Measurements from ENCODE around the gene MAN1A2. TPM values are rescaled to one million over a fixed set of nuclear protein-coding genes. Genes with fewer than 3 reads are reported as not detected.
"Not testable (repeated sequence)": the region's sequence is repeated elsewhere in the genome, so short reads cannot be mapped to it uniquely, and the experiment has no call there.

The MAN1A2 gene
- total RNA-seq, 1 donor, result 43.7 TPM

DNA sequence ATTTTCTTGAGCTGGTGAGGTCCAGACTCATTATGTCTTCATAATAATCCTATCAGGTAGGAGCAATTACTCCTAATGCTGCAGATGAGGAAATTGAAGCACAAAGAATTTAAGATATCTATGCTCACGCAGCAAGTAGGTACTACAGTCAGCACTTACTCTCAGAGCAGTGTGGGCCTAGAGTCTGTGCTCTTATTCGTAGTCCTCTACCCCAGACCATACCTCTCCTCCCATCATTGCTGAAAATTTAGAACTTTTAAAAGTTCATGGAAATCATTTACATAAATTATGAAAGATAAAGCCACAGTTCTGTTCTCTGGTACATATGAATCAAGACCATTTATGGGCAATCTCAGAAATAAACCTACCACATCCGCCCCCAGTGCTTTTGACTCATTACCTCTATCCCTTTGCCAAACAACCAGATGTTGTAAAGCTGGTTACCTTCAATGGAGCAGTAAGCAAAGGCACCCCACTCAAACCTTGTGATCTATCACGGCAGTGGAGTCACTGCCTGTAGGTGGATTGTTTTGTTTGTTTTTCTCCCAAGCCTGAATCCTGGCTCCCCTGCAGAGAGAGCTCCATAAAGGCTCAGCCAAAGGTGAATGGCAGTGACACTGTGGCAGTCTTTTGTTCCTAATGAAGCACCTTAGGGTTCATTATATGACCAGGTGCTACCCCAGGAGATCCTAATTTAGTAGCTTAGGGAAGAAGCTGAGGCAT is 20.9 kb upstream of the MAN1A2 start:
- no peak for TF ChIP-seq CTCF (IDR thresholded peaks at IDR 0.05; ENCODE audit: insufficient read depth, low read length)
- no peak for DNase-seq (ENCODE audit: low read depth)
- H3K4me3 ChIP-seq (ENCODE audit: low read depth, low read length), result no peak overlapping the region

GRCh38 chr1:117347907-117348306 is 19.3 kb upstream of the MAN1A2 start:
- H3K4me3 ChIP-seq (ENCODE audit: low read depth, low read length), result no peak overlapping the region
- DNase-seq (ENCODE audit: low read depth), result no peak
- no peak for TF ChIP-seq CTCF (IDR thresholded peaks at IDR 0.05; ENCODE audit: insufficient read depth, low read length)

DNA sequence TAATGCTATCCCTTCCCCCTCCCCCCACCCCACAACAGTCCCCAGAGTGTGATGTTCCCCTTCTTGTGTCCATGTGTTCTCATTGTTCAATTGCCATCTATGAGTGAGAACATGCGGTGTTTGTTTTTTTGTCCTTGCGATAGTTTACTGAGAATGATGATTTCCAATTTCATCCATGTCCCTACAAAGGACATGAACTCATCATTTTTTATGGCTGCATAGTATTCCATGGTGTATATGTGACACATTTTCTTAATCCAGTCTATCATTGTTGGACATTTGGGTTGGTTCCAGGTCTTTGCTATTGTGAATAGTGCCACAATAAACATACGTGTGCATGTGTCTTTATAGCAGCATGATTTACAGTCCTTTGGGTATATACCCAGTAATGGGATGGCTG is 14.6 kb upstream of the MAN1A2 start:
- not testable (repeated sequence) for H3K4me3 ChIP-seq (ENCODE audit: low read depth, low read length); DNase-seq (ENCODE audit: low read depth)

- not testable (repeated sequence) for DNase-seq (ENCODE audit: low read depth); H3K4me3 ChIP-seq (ENCODE audit: low read depth, low read length)
These were observed 9.2 kb upstream of the MAN1A2 start for GRCh38 chr1:117357833-117358603.

DNA sequence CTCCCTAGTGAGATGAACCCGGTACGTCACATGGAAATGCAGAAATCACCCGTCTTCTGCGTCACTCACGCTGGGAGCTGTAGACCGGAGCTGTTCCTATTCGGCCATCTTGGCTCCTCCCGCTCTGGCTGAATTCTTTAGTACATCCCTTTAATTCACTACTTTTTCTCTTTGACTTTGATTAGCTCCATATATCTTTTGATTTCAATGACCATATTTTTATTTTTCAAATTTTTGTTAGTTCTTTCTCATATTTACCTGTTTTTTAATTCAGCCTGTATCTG is 8.7 kb upstream of the MAN1A2 start:
- not testable (repeated sequence) for H3K4me3 ChIP-seq (ENCODE audit: low read depth, low read length); DNase-seq (ENCODE audit: low read depth)

DNA sequence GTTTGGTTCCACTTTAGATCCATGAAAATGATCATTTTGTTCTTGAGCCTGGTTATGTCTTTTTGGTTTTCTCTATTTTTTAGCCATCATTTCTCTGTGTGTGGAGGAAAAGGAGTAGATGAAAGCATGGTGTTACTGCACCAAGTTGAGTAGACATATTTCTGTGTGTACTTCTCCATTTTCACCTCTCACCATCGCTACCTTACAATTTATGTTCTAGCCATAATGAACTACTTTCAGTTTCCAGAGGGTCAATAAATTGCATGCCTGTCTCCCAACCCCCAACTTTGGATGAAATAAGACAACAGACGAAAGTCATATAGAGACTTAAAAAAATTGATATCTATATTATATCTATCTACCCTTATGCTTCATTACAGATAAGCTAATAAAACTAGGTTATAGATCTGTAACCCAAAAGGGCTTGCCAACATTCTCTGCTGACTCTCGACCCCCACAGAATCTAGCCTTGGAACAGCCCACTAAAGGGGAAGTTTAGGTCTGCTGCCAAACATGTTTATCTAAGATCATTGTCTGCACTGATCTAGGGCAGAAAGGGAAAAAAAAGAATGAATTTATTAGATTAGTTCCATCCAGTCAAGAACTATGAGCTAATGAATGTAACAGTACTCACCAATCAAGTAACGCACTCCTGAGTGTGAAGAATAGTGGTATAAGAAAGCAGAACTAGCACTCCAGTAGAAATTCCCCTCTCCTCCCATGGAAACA is 7.5 kb upstream of the MAN1A2 start:
- no peak for TF ChIP-seq CTCF (IDR thresholded peaks at IDR 0.05; ENCODE audit: insufficient read depth, low read length)
- no peak overlapping the region for H3K4me3 ChIP-seq (ENCODE audit: low read depth, low read length)
- DNase-seq (ENCODE audit: low read depth), result no peak

GRCh38 chr1:117362986-117363385 is 4.3 kb upstream of the MAN1A2 start:
- no peak for TF ChIP-seq CTCF (IDR thresholded peaks at IDR 0.05; ENCODE audit: insufficient read depth, low read length)
- DNase-seq (ENCODE audit: low read depth), result no peak
- H3K4me3 ChIP-seq (ENCODE audit: low read depth, low read length), result no peak overlapping the region

GRCh38 chr1:117363571-117364048 is 3.6 kb upstream of the MAN1A2 start:
- no peak for DNase-seq (ENCODE audit: low read depth)
- no peak overlapping the region for H3K4me3 ChIP-seq (ENCODE audit: low read depth, low read length)
- no peak for TF ChIP-seq CTCF (IDR thresholded peaks at IDR 0.05; ENCODE audit: insufficient read depth, low read length)

Measured in fibroblast of the aortic adventitia (primary cell).